Fibroblast of the aortic adventitia (primary cell): ENCODE measurements around the gene SDCCAG8. TPM values are rescaled to one million over a fixed set of nuclear protein-coding genes. Genes with fewer than 3 reads are reported as not detected.

Source experiments
- DNase-seq: peaks from one replicate; pipeline ENCODE4 v3.0.0-alpha.2; 2010; ENCODE audit warnings: low read depth
- H3K4me3 ChIP-seq: 2 replicates; pipeline ENCODE4 v1.5.1; 2011; ENCODE audit warnings: low read depth, mild to moderate bottlenecking, control low read depth, low read length, moderate library complexity
- CTCF ChIP-seq: IDR thresholded peaks from 2 replicates; pipeline ENCODE4 v1.5.1; 2011; ENCODE audit warnings: mild to moderate bottlenecking, low read length, control low read depth, inconsistent platforms; ENCODE audit not compliant: insufficient read depth
- total RNA-seq: library from RNA; depleted of rRNA; stranded (reverse); fragments of >200 nt; gene quantifications from 2 replicates; pipeline ENCODE4 v1.2.3, GENCODE V29; 2012; ENCODE audit warnings: low replicate concordance

The SDCCAG8 gene
- total RNA-seq, 1 donor = 69.2 TPM

GRCh38 chr1:243379706-243380105, 123.9 kb downstream of the SDCCAG8 start:
- DNase-seq = no peak
- TF ChIP-seq CTCF = no peak

GRCh38 chr1:243388276-243388675, 132.4 kb downstream of the SDCCAG8 start:
- no peak for TF ChIP-seq CTCF
- no peak overlapping the region for H3K4me3 ChIP-seq
- no peak for DNase-seq

More at GRCh38 chr1:243379706-243380105, 123.9 kb downstream of the SDCCAG8 start:
- no peak overlapping the region for H3K4me3 ChIP-seq

GRCh38 chr1:243390162-243390791, 134.4 kb downstream of the SDCCAG8 start:
- no peak for TF ChIP-seq CTCF
- no peak for DNase-seq
- no peak overlapping the region for H3K4me3 ChIP-seq

- H3K4me3 ChIP-seq = no peak overlapping the region
- no peak for TF ChIP-seq CTCF
- DNase-seq = no peak
Measured at GRCh38 chr1:243391355-243391754, 135.5 kb downstream of the SDCCAG8 start.

- no peak for DNase-seq
- TF ChIP-seq CTCF = no peak
- no peak overlapping the region for H3K4me3 ChIP-seq
Measured at GRCh38 chr1:243393096-243393495, 137.3 kb downstream of the SDCCAG8 start.

- no peak overlapping the region for H3K4me3 ChIP-seq
- no peak for DNase-seq
- no peak for TF ChIP-seq CTCF
Measured at GRCh38 chr1:243394066-243394465, 138.2 kb downstream of the SDCCAG8 start.
